DND-41 (cell line): Measurements from ENCODE around the gene TIMM23.

Experiments used
- ATAC-seq: fragments of 200-7000 bp; cut with Tn5 transposase; 3 replicates; pipeline ENCODE4 v1.9.1; 2021; ENCODE audit warnings: low read depth; ENCODE audit not compliant: insufficient read depth
- DNase-seq: peaks from one replicate; pipeline ENCODE4 v3.0.0-alpha.2; 2020
- H2AFZ ChIP-seq: 2 replicates; pipeline ENCODE4 v1.6.0; 2012; ENCODE audit warnings: low read depth, low read length
- H3K27ac ChIP-seq: 2 replicates; pipeline ENCODE4 v1.5.1; 2012; ENCODE audit warnings: low read length, inconsistent platforms
- H3K27me3 ChIP-seq: fragments of 200-600 bp; sonication (generic); 2 replicates; pipeline ENCODE4 v1.6.0; 2012; ENCODE audit warnings: low read length, mild to moderate bottlenecking, inconsistent platforms; ENCODE audit not compliant: insufficient read depth, poor library complexity
- H3K36me3 ChIP-seq: 2 replicates; pipeline ENCODE4 v1.5.1; 2012; ENCODE audit warnings: low read length, inconsistent platforms; ENCODE audit not compliant: insufficient read depth
- H3K4me1 ChIP-seq: 2 replicates; pipeline ENCODE4 v1.5.1; 2012; ENCODE audit warnings: mild to moderate bottlenecking, low read length; ENCODE audit not compliant: insufficient read depth
- H3K4me2 ChIP-seq: 2 replicates; pipeline ENCODE4 v1.6.0; 2012; ENCODE audit warnings: mild to moderate bottlenecking, moderate library complexity, low read length, inconsistent platforms; ENCODE audit not compliant: insufficient read depth
- H3K4me3 ChIP-seq, 2 experiments: fragments of 200-600 bp in 1 of 2; shearing (Covaris generic) in 1 of 2; 2 replicates each; pipeline ENCODE4 v1.5.1; 2012 to 2016; ENCODE audit warnings: inconsistent platforms in 2 of 2, low read length in 2 of 2, mild to moderate bottlenecking in 2 of 2, low read depth in 1 of 2, moderate library complexity in 1 of 2
- H3K79me2 ChIP-seq: 2 replicates; pipeline ENCODE4 v1.6.0; 2012; ENCODE audit warnings: low read length, inconsistent platforms; ENCODE audit not compliant: insufficient read depth
- H3K9ac ChIP-seq: 2 replicates; pipeline ENCODE4 v1.6.0; 2012; ENCODE audit warnings: low read depth, mild to moderate bottlenecking, inconsistent platforms, low read length, moderate library complexity
- H3K9me3 ChIP-seq: 2 replicates; pipeline ENCODE4 v1.5.1; 2012; ENCODE audit warnings: low read length, moderate library complexity, mild to moderate bottlenecking, inconsistent platforms; ENCODE audit not compliant: insufficient read depth, severe bottlenecking
- H4K20me1 ChIP-seq: 2 replicates; pipeline ENCODE4 v1.6.0; 2012; ENCODE audit warnings: low read length; ENCODE audit not compliant: insufficient read depth
- CTCF ChIP-seq: IDR thresholded peaks from 2 replicates; pipeline ENCODE4 v1.5.1; 2012; ENCODE audit warnings: borderline replicate concordance, low read length, moderate library complexity, mild to moderate bottlenecking; ENCODE audit not compliant: poor library complexity, severe bottlenecking; ENCODE audit errors: extremely low read depth
- EZH2 ChIP-seq: IDR thresholded peaks from 3 replicates; pipeline ENCODE4 v1.6.1; 2012; ENCODE audit warnings: borderline replicate concordance, low read depth, mild to moderate bottlenecking, moderate library complexity, low read length, inconsistent platforms; ENCODE audit not compliant: severe bottlenecking

Gene TIMM23

GRCh38 chr10:46031648-46032532 is 59.6 kb downstream of the TIMM23 start:
- Histone ChIP-seq H3K27ac (no peak overlapping the region), H3K9ac (no peak overlapping the region), H3K9me3 (no peaks in the 10 kb centered on the region), H3K27me3 (no peaks in the 10 kb centered on the region), H3K79me2 (peaks cover 35% of the 10 kb centered on the region), H3K4me1 (peaks cover 40% of the 10 kb centered on the region), H3K36me3 (peaks cover 11% of the 10 kb centered on the region), H4K20me1 (peaks cover 23% of the 10 kb centered on the region), H2AFZ (peak overlapping the region; percentile 32), H3K4me3 (no peak overlapping the region), H3K4me2 (no peak overlapping the region)
- ATAC-seq (no peak), DNase-seq (no peak)
- no peak for TF ChIP-seq CTCF
- no peak for TF ChIP-seq EZH2

GRCh38 chr10:46033602-46034011 is 61.3 kb downstream of the TIMM23 start:
- Histone ChIP-seq H3K4me2 (no peak overlapping the region), H3K79me2 (peaks cover 18% of the 10 kb centered on the region), H3K9me3 (no peaks in the 10 kb centered on the region), H3K4me3 (no peak overlapping the region), H4K20me1 (peaks cover 11% of the 10 kb centered on the region; the same call in 1 of the 2 replicates), H3K27me3 (no peaks in the 10 kb centered on the region), H3K4me1 (peaks cover 25% of the 10 kb centered on the region), H3K36me3 (no peaks in the 10 kb centered on the region), H3K27ac (no peak overlapping the region; the same call in 1 of the 2 replicates), H2AFZ (peak overlapping the region; percentile 42; the same call in 1 of the 2 replicates), H3K9ac (no peak overlapping the region)
- no peak for DNase-seq
- TF ChIP-seq CTCF = no peak
- TF ChIP-seq EZH2 = no peak
- ATAC-seq = no peak

GRCh38 chr10:46035923-46036849 is 63.9 kb downstream of the TIMM23 start:
- H3K27ac ChIP-seq = no peak overlapping the region
- H3K4me2 ChIP-seq = no peak overlapping the region
- no peak overlapping the region for H3K9ac ChIP-seq
- no peak overlapping the region for H3K4me3 ChIP-seq
- peaks cover 7% of the 10 kb centered on the region for H3K4me1 ChIP-seq
- no peak for DNase-seq
- TF ChIP-seq EZH2 (no peak), CTCF (peak; percentile 20)
- 0 out of 2 replicates have a peak overlapping the region, but pooled peaks have one; percentile 9 for H2AFZ ChIP-seq
- no peak for ATAC-seq
- no peaks in the 10 kb centered on the region for H3K27me3 ChIP-seq
- no peaks in the 10 kb centered on the region for H3K79me2 ChIP-seq
- H4K20me1 ChIP-seq = no peaks in the 10 kb centered on the region
- no peaks in the 10 kb centered on the region for H3K9me3 ChIP-seq
- H3K36me3 ChIP-seq = no peaks in the 10 kb centered on the region
